H9 (cell line): ENCODE measurements around the gene PLEKHO1. TPM values are rescaled to one million over a fixed set of nuclear protein-coding genes. Genes with fewer than 3 reads are reported as not detected.

Experiments
- DNase-seq: peaks from one replicate; pipeline ENCODE4 v3.0.0-alpha.2; 2017
- H2AFZ ChIP-seq: one replicate; pipeline ENCODE4 v1.6.1; 2013; ENCODE audit warnings: mild to moderate bottlenecking, low read length, control low read depth, moderate library complexity
- H2AK5ac ChIP-seq: 2 replicates; pipeline ENCODE4 v1.6.1; 2013; ENCODE audit warnings: low read length, control low read depth, mixed read lengths; ENCODE audit not compliant: insufficient read length
- H2BK120ac ChIP-seq: one replicate; pipeline ENCODE4 v1.6.1; 2013; ENCODE audit warnings: low read depth, mild to moderate bottlenecking, low read length, control low read depth, inconsistent platforms; ENCODE audit not compliant: poor library complexity, severe bottlenecking
- H2BK12ac ChIP-seq: 2 replicates; pipeline ENCODE4 v1.6.1; 2013; ENCODE audit warnings: low read length, control low read depth, mixed read lengths, low read depth; ENCODE audit not compliant: insufficient read length
- H2BK15ac ChIP-seq: 2 replicates; pipeline ENCODE4 v1.6.1; 2013; ENCODE audit warnings: low read depth, low read length, control low read depth
- H2BK20ac ChIP-seq: one replicate; pipeline ENCODE4 v1.6.1; 2013; ENCODE audit warnings: low read depth, mild to moderate bottlenecking, low read length, control low read depth, inconsistent platforms; ENCODE audit not compliant: poor library complexity, severe bottlenecking
- H2BK5ac ChIP-seq: 2 replicates; pipeline ENCODE4 v1.6.1; 2013; ENCODE audit warnings: low read length, control low read depth, mixed read lengths; ENCODE audit not compliant: insufficient read length
- H3K14ac ChIP-seq: 2 replicates; pipeline ENCODE4 v1.6.1; 2013; ENCODE audit warnings: low read length, control low read depth; ENCODE audit not compliant: insufficient read depth
- H3K18ac ChIP-seq: 2 replicates; pipeline ENCODE4 v1.6.1; 2013; ENCODE audit warnings: low read depth, mild to moderate bottlenecking, mixed read lengths, low read length, control low read depth; ENCODE audit not compliant: insufficient read length
- H3K23ac ChIP-seq: 2 replicates; pipeline ENCODE4 v1.6.1; 2013; ENCODE audit warnings: low read length, control low read depth, mixed read lengths, low read depth; ENCODE audit not compliant: insufficient read length
- H3K23me2 ChIP-seq: 2 replicates; pipeline ENCODE4 v1.6.1; 2013; ENCODE audit warnings: low read depth, mild to moderate bottlenecking, mixed read lengths, low read length, control low read depth; ENCODE audit not compliant: insufficient read length, poor library complexity, severe bottlenecking
- H3K27ac ChIP-seq: 2 replicates; pipeline ENCODE4 v1.5.1; 2013; ENCODE audit warnings: low read length, control low read depth, mixed read lengths, low read depth; ENCODE audit not compliant: insufficient read length
- H3K27me3 ChIP-seq: 2 replicates; pipeline ENCODE4 v1.6.1; 2013; ENCODE audit warnings: low read length, control low read depth, inconsistent platforms; ENCODE audit not compliant: insufficient read depth
- H3K4ac ChIP-seq: 2 replicates; pipeline ENCODE4 v1.6.1; 2013; ENCODE audit warnings: low read depth, mild to moderate bottlenecking, control low read depth, inconsistent platforms, low read length, moderate library complexity
- H3K4me1 ChIP-seq: 2 replicates; pipeline ENCODE4 v1.6.1; 2013; ENCODE audit warnings: low read length, control low read depth, inconsistent platforms; ENCODE audit not compliant: insufficient read depth
- H3K4me2 ChIP-seq: 2 replicates; pipeline ENCODE4 v1.6.1; 2013; ENCODE audit warnings: low read length, control low read depth, mixed read lengths; ENCODE audit not compliant: insufficient read length, insufficient read depth
- H3K56ac ChIP-seq: 2 replicates; pipeline ENCODE4 v1.6.1; 2013; ENCODE audit warnings: low read depth, mild to moderate bottlenecking, mixed read lengths, low read length, control low read depth; ENCODE audit not compliant: insufficient read length
- H3K79me1 ChIP-seq: 2 replicates; pipeline ENCODE4 v1.6.1; 2013; ENCODE audit warnings: low read depth, mild to moderate bottlenecking, moderate library complexity, low read length, control low read depth, inconsistent platforms; ENCODE audit not compliant: insufficient read depth, poor library complexity, severe bottlenecking
- H3K79me2 ChIP-seq: 2 replicates; pipeline ENCODE4 v1.6.1; 2013; ENCODE audit warnings: low read length, control low read depth, inconsistent platforms; ENCODE audit not compliant: insufficient read depth
- H3K9ac ChIP-seq: 2 replicates; pipeline ENCODE4 v1.6.1; 2013; ENCODE audit warnings: low read length, control low read depth, mixed read lengths; ENCODE audit not compliant: insufficient read length; ENCODE audit errors: extremely low read depth
- H3K9me3 ChIP-seq: one replicate; pipeline ENCODE4 v1.6.1; 2013; ENCODE audit warnings: low read depth, low read length, inconsistent platforms; ENCODE audit not compliant: control insufficient read depth
- H3T11ph ChIP-seq: one replicate; pipeline ENCODE4 v1.6.1; 2013; ENCODE audit warnings: mild to moderate bottlenecking, low read length, control low read depth, inconsistent platforms
- H4K20me1 ChIP-seq: one replicate; pipeline ENCODE4 v1.6.1; 2013; ENCODE audit not compliant: control insufficient read depth, insufficient read length, insufficient read depth
- H4K5ac ChIP-seq: 2 replicates; pipeline ENCODE4 v1.6.1; 2013; ENCODE audit warnings: low read depth, mild to moderate bottlenecking, mixed read lengths, low read length, control low read depth; ENCODE audit not compliant: insufficient read length
- H4K8ac ChIP-seq: replicated peaks from 2 replicates; pipeline ENCODE4 v1.6.1; 2013; ENCODE audit warnings: low read length, control low read depth, mixed read lengths, low read depth; ENCODE audit not compliant: insufficient read length
- H4K91ac ChIP-seq: 2 replicates; pipeline ENCODE4 v1.6.1; 2013; ENCODE audit warnings: low read depth, mild to moderate bottlenecking, moderate library complexity, mixed read lengths, low read length, control low read depth; ENCODE audit not compliant: insufficient read length
- H3K27ac Mint-ChIP-seq, 3 experiments: 2 replicates in 2 of 3; 3 replicates in 1 of 3; pipeline ENCODE4 v1.8.0; 2020 to 2021; ENCODE audit warnings: mixed read lengths in 3 of 3, mild to moderate bottlenecking in 1 of 3, moderate library complexity in 1 of 3
- H3K27me3 Mint-ChIP-seq: 2 replicates; pipeline ENCODE4 v1.8.0; 2021; ENCODE audit warnings: low read depth, mild to moderate bottlenecking, moderate library complexity, mixed read lengths
- H3K36me3 Mint-ChIP-seq, 3 experiments: 2 replicates in 2 of 3; 3 replicates in 1 of 3; pipeline ENCODE4 v1.8.0; 2020 to 2021; ENCODE audit warnings: low read depth in 3 of 3, mixed read lengths in 3 of 3; ENCODE audit not compliant: insufficient read depth in 1 of 3
- H3K4me1 Mint-ChIP-seq, 2 experiments: 2 replicates each; pipeline ENCODE4 v1.8.0; 2020; ENCODE audit warnings: mixed read lengths in 2 of 2
- H3K4me3 Mint-ChIP-seq, 2 experiments: 2 replicates in 1 of 2; 3 replicates in 1 of 2; pipeline ENCODE4 v1.8.0; 2020 to 2021; ENCODE audit warnings: mild to moderate bottlenecking in 2 of 2, mixed read lengths in 2 of 2, moderate library complexity in 1 of 2
- H3K9me3 Mint-ChIP-seq, 2 experiments: 2 replicates in 1 of 2; 3 replicates in 1 of 2; pipeline ENCODE4 v1.8.0; 2020; ENCODE audit warnings: mild to moderate bottlenecking in 2 of 2, mixed read lengths in 2 of 2, moderate library complexity in 1 of 2
- CTCF ChIP-seq: fragments of 200-600 bp; sonication (generic); conservative IDR thresholded peaks from 3 replicates; pipeline ENCODE4 v1.8.0; 2021; ENCODE audit warnings: antibody characterized with exemption, mild to moderate bottlenecking
- WGBS: extraction: QIAGEN DNeasy Blood & Tissue Kit; methylation state at CpG from one replicate; pipeline ENCODE4 v1.1.7; 2013; ENCODE audit warnings: missing lambda C conversion rate, low lambda C conversion rate, mixed read lengths; ENCODE audit not compliant: insufficient read length; ENCODE audit errors: extremely low coverage; 5-methylcytosine and 5-hydroxymethylcytosine counted together
- total RNA-seq: library from RNA; stranded (reverse); gene quantifications from 2 replicates; pipeline ENCODE4 v1.2.1, GENCODE V29; 2021

The PLEKHO1 gene
- total RNA-seq, 1 experiment from 2014 or later, result 48.1 TPM

- no peaks in the 10 kb centered on the region for H3K27me3 ChIP-seq
- H3K79me1 ChIP-seq, result no peaks in the 10 kb centered on the region
- no CpG with 5 or more reads among the region's 3 CpGs for WGBS
- Mint-ChIP-seq H3K27ac (no peak overlapping the region), H3K27me3 (no peaks in the 10 kb centered on the region), H3K36me3 (no peaks in the 10 kb centered on the region), H3K9me3 (no peaks in the 10 kb centered on the region), H3K4me3 (no peak overlapping the region), H3K4me1 (0 out of 4 replicates have a peak, but pooled peaks cover 0 to 2% of the 10 kb centered on the region in 2 experiments)
- no peak overlapping the region for H2AFZ ChIP-seq
- H4K5ac ChIP-seq, result no peak overlapping the region
- no peak for TF ChIP-seq CTCF
- H2BK120ac ChIP-seq, result no peak overlapping the region
- H2BK12ac ChIP-seq, result no peak overlapping the region
- H3K9ac ChIP-seq, result no peak overlapping the region
- H3K4me1 ChIP-seq, result no peaks in the 10 kb centered on the region
- no peak overlapping the region for H4K91ac ChIP-seq
- H2BK5ac ChIP-seq, result no peak overlapping the region
- H3K56ac ChIP-seq, result no peak overlapping the region
- H3K23me2 ChIP-seq, result no peaks in the 10 kb centered on the region
- H3K23ac ChIP-seq, result no peak overlapping the region
- H2BK20ac ChIP-seq, result no peak overlapping the region
- no peak for DNase-seq
- H3K14ac ChIP-seq, result no peak overlapping the region
- no peak overlapping the region for H2AK5ac ChIP-seq
- H3T11ph ChIP-seq, result no peak overlapping the region
- H2BK15ac ChIP-seq, result no peak overlapping the region
- no peaks in the 10 kb centered on the region for H3K79me2 ChIP-seq
- no peak overlapping the region for H3K4me2 ChIP-seq
- no peak overlapping the region for H3K18ac ChIP-seq
- no peak overlapping the region for H4K8ac ChIP-seq
- H4K20me1 ChIP-seq, result no peaks in the 10 kb centered on the region
- no peak overlapping the region for H3K27ac ChIP-seq
- no peaks in the 10 kb centered on the region for H3K9me3 ChIP-seq
- H3K4ac ChIP-seq, result no peak overlapping the region
Observed at GRCh38 chr1:150183061-150183460, 33.3 kb downstream of the PLEKHO1 start.
